ENCODE measurements around the gene CH25H.

The CH25H gene

DNA sequence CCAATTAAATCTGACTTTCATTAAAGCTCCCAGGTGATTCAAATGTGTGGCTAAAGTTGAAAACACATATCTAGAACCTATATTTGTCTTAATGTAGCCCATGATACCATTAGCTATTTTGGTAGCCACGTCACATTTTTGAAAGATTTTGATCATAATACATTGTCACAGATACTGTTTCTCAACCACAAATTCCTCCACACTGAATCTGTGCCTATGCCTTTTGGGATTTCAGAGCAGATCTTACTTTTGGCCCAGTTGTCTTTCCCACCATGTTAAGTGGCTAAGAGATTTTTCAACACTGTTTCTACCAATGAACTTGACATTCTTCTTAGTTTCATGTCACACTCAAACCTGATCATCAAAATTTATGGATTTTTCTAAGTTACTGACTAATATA lies 47.4 kb downstream of the CH25H start:
- no peak for DNase-seq
- ATAC-seq: no peak
- peaks cover 37% of the 10 kb centered on the region for H3K27me3 Mint-ChIP-seq
- H3K9me3 Mint-ChIP-seq: no peaks in the 10 kb centered on the region
- H3K27ac Mint-ChIP-seq: no peak overlapping the region
- peaks cover 37% of the 10 kb centered on the region for H3K4me1 Mint-ChIP-seq
- no peak overlapping the region for H3K4me3 Mint-ChIP-seq

- no peak for ATAC-seq
- H3K27me3 Mint-ChIP-seq: peaks cover 40% of the 10 kb centered on the region
- DNase-seq: no peak
- H3K4me3 Mint-ChIP-seq: no peak overlapping the region
- peaks cover 32% of the 10 kb centered on the region for H3K4me1 Mint-ChIP-seq
- no peak overlapping the region for H3K27ac Mint-ChIP-seq
- no peaks in the 10 kb centered on the region for H3K9me3 Mint-ChIP-seq
Measured at GRCh38 chr10:89159316-89159715, 47.8 kb downstream of the CH25H start.

GRCh38 chr10:89158446-89158845 lies 48.7 kb downstream of the CH25H start:
- no peak for DNase-seq
- ATAC-seq: no peak
- H3K27ac Mint-ChIP-seq: no peak overlapping the region
- peaks cover 40% of the 10 kb centered on the region for H3K27me3 Mint-ChIP-seq
- H3K4me3 Mint-ChIP-seq: no peak overlapping the region
- H3K4me1 Mint-ChIP-seq: peaks cover 23% of the 10 kb centered on the region
- H3K9me3 Mint-ChIP-seq: no peaks in the 10 kb centered on the region

DNA sequence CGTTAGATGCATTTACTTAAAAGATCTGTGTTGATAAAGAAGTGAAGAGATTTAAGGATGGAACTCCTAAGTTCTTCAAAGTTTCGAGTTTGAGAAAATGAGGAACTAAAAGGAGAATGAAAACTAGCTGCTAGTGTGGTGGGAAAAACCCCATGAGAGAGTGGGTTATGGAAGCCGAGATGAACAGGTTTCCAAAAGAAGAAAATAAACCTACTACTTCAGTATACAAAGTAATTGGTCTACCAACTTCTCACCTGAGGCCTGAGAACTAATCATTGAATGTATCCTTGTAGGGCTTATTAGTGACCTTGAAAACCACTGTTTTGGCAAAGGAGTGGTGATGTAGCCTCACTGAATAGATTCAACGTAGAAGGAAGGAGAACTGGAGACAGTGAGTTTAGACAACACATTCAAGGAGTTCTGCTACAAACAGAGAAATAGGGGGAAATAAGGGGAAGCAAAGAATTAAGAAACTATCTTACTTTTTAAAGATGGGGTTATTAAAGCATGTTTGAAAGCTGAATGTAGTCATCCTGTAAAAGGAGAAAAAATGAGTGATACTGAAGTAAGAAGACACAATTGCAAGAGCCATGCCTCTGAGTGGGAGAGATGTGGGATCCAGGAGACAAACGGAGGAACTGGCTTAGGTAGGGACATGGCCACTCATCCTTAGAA lies 50.8 kb downstream of the CH25H start:
- no peaks in the 10 kb centered on the region for H3K9me3 Mint-ChIP-seq
- DNase-seq (no peak), ATAC-seq (no peak)
- no peak overlapping the region for H3K4me3 Mint-ChIP-seq
- peaks cover 18% of the 10 kb centered on the region for H3K4me1 Mint-ChIP-seq
- peaks cover 40% of the 10 kb centered on the region for H3K27me3 Mint-ChIP-seq
- H3K27ac Mint-ChIP-seq: no peak overlapping the region

All from stimulated activated naive CD8-positive, alpha-beta T cell treated with anti-CD3 and anti-CD28 coated beads, Interleukin-15, amount 100 ng/mL, for 72 hours (primary cell).